TTC549 (cell line): ENCODE results near the gene LRP1-AS.

Experiments
- FAIRE-seq: peaks from 2 replicates; lab custom pipeline; 2012; peaks lifted over from hg19 to GRCh38; lab: Jason Lieb, UNC

The LRP1-AS gene

DNA sequence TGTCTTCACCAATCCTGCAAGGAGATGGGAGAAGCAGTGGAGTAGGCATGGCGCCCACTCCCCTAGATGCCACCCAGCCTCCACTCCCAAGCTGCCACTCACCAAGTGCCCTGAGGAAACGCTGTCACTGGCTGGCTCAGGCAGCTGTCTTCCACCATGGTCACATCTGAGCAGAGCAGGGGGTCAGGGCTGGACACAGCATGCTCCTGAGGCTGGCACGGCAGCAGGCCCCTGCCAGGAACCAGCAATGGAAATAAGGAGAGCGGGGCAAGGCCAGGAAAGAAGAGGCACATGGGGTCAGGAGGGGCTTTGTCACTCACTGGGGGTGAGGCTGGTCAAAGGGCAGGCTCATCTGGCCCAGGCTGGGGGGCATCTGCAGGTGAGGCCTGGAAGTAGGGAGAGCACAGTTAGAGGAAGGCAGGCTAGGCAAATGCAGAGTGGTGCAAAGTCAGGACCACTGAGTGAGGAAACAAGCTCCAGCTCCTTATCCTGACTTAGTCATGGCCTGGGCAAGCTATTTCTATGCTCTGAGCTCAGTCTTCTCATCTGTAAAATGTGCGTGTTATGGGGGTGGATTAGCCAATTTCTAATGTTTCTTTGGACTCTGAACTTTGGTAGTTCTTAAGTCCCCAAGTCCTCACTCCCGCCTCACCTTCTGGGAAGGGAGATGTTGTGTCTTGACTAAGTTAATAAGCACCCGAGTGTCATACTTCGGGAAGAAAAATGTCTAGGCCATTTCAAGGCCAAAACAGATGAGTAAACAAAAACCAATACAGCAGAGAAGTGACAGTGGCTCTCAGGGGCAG lies 50.5 kb downstream of the LRP1-AS start:
- no peak for FAIRE-seq

GRCh38 chr12:57096099-57096572 lies 51.3 kb downstream of the LRP1-AS start:
- FAIRE-seq, result no peak

DNA sequence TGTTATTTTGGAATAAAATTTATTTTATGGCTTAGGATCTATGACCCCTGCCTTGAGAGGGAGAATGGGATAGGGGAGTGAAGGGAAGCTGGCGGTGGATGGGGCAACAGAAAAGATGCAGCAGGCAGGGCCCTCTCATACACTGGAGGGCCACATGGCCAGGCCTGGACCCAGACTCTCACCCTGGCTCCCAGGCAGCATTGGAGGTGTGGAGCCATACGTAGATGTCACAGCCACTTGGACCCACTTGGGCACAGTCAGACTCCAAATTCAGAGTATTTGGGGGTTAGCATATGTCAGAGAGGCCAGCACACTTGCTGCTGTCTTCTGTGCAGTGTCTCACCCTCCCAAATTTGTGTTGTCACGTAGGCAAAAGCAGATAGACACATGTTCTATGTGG lies 52.0 kb downstream of the LRP1-AS start:
- FAIRE-seq, result no peak
